GM12878 (cell line): ENCODE measurements around the gene PKP3.

ENCODE experiments used
- CBX5 ChIP-seq: sonication (generic); IDR thresholded peaks from 2 replicates; pipeline ENCODE4 v1.6.1; 2016; ENCODE audit warnings: low read depth, moderate library complexity, mild to moderate bottlenecking, inconsistent platforms
- CTCF ChIP-seq, 3 experiments: IDR thresholded peaks in 2 of 3; conservative IDR thresholded peaks in 1 of 3; 2 replicates each; pipeline ENCODE4 v1.5.1; 2011; ENCODE audit warnings: low read depth in 3 of 3, low read length in 3 of 3, mild to moderate bottlenecking in 3 of 3, control low read depth in 2 of 3, moderate library complexity in 2 of 3, inconsistent platforms in 1 of 3, mixed read lengths in 1 of 3; ENCODE audit not compliant: control insufficient read depth in 2 of 3, insufficient read depth in 1 of 3; ENCODE audit errors: extremely low read depth in 1 of 3
- POLR2A ChIP-seq: IDR thresholded peaks from 2 replicates; pipeline ENCODE4 v1.6.1; 2011; ENCODE audit warnings: low read depth, mild to moderate bottlenecking, low read length
- POLR2AphosphoS5 ChIP-seq: IDR thresholded peaks from 2 replicates; pipeline ENCODE4 v1.6.1; 2011; ENCODE audit warnings: mild to moderate bottlenecking, low read length, inconsistent platforms
- SIN3A ChIP-seq: IDR thresholded peaks from 2 replicates; pipeline ENCODE4 v1.6.1; 2012; ENCODE audit warnings: low read depth, low read length, improper control_type of control experiment
- TAF1 ChIP-seq: IDR thresholded peaks from 2 replicates; pipeline ENCODE4 v1.6.1; 2011; ENCODE audit warnings: mild to moderate bottlenecking, low read depth, low read length, borderline replicate concordance
- TF ChIP-seq, protein P1 (sequence below): IDR thresholded peaks from 2 replicates; pipeline ENCODE4 v1.6.1; 2011; ENCODE audit warnings: borderline replicate concordance, low read depth, mild to moderate bottlenecking, moderate library complexity, low read length; ENCODE audit not compliant: insufficient read depth, poor library complexity, severe bottlenecking
- TF ChIP-seq, protein P2 (sequence below): IDR thresholded peaks from 2 replicates; pipeline ENCODE4 v1.6.1; 2012; ENCODE audit warnings: mild to moderate bottlenecking, low read depth, low read length

DNA sequence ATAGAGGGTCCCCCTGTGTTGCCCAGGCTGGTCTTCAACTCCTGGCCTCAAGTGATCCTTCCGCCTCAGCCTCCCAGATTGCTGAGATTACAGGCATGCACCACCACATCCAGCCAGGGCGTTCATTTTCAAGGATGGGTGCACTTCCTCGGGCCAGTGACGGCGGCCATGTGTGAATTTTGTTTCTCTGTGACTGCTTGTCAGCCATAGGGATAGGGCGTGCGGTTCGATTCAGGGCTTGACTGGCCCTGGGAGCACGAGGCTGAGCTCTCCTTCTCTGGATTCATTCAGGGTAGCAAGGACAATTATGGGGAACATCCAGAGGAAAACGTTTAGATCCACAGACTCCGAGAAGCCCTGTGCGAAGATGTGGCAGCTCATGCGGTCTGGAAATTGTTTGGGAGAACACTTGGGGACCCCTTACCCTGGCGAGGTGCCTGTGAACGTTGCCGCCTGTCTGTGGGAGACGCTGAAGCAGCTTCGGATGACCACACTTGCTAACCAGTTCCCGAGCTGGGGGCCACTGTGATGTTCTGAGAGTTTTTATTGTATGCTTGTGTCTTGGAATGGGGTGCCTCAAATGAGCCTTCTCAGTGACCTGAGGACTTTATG lies 59.0 kb downstream of the PKP3 start:
- TF ChIP-seq, protein P1, sequence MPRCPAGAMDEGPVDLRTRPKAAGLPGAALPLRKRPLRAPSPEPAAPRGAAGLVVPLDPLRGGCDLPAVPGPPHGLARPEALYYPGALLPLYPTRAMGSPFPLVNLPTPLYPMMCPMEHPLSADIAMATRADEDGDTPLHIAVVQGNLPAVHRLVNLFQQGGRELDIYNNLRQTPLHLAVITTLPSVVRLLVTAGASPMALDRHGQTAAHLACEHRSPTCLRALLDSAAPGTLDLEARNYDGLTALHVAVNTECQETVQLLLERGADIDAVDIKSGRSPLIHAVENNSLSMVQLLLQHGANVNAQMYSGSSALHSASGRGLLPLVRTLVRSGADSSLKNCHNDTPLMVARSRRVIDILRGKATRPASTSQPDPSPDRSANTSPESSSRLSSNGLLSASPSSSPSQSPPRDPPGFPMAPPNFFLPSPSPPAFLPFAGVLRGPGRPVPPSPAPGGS = no peak
- TF ChIP-seq, protein P2, sequence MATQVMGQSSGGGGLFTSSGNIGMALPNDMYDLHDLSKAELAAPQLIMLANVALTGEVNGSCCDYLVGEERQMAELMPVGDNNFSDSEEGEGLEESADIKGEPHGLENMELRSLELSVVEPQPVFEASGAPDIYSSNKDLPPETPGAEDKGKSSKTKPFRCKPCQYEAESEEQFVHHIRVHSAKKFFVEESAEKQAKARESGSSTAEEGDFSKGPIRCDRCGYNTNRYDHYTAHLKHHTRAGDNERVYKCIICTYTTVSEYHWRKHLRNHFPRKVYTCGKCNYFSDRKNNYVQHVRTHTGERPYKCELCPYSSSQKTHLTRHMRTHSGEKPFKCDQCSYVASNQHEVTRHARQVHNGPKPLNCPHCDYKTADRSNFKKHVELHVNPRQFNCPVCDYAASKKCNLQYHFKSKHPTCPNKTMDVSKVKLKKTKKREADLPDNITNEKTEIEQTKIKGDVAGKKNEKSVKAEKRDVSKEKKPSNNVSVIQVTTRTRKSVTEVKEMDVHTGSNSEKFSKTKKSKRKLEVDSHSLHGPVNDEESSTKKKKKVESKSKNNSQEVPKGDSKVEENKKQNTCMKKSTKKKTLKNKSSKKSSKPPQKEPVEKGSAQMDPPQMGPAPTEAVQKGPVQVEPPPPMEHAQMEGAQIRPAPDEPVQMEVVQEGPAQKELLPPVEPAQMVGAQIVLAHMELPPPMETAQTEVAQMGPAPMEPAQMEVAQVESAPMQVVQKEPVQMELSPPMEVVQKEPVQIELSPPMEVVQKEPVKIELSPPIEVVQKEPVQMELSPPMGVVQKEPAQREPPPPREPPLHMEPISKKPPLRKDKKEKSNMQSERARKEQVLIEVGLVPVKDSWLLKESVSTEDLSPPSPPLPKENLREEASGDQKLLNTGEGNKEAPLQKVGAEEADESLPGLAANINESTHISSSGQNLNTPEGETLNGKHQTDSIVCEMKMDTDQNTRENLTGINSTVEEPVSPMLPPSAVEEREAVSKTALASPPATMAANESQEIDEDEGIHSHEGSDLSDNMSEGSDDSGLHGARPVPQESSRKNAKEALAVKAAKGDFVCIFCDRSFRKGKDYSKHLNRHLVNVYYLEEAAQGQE = no peak
- TF ChIP-seq CTCF (IDR thresholded peaks at IDR 0.05 in 2 of 3, conservative IDR thresholded peaks at IDR 0.05 in 1 of 3; ENCODE audit: control insufficient read depth in 2 of 3, extremely low read depth in 1 of 3, insufficient read depth in 1 of 3, low read depth in 3 of 3, low read length in 3 of 3) (no peak), SIN3A (no peak), POLR2AphosphoS5 (no peak), TAF1 (no peak), POLR2A (no peak), CBX5 (no peak)
